Panc1 (cell line): ENCODE data around the gene TIMM13. TPM values are rescaled to one million over a fixed set of nuclear protein-coding genes. Genes with fewer than 3 reads are reported as not detected.

ENCODE experiments used
- ATAC-seq: fragments of 200-7000 bp; cut with Tn5 transposase; 2 replicates; pipeline ENCODE4 v1.9.1; 2020; ENCODE audit warnings: mild to moderate bottlenecking, moderate library complexity
- BruUV-seq: library from RNA; stranded (reverse); fragments of 400-500 nt; replicated peaks from 2 replicates; lab custom pipeline; 2021; lab: Mats Ljungman, UMichigan
- CTCF ChIA-PET: fragments of 300-600 bp; sonication (Branson Sonifier 250); formaldehyde crosslinking; loops from one replicate; lab custom pipeline; 2022; ENCODE audit warnings: antibody characterized with exemption; lab: Charles Lee
- POLR2A ChIA-PET: fragments of 300-600 bp; sonication (Branson Sonifier 250); formaldehyde crosslinking; loops from one replicate; lab custom pipeline; 2022; ENCODE audit warnings: antibody characterized with exemption; lab: Charles Lee
- DNase-seq: peaks from one replicate; pipeline ENCODE4 v3.0.0-alpha.2; 2010; ENCODE audit warnings: low read depth, low spot score
- H3K27ac ChIP-seq: 2 replicates; pipeline ENCODE4 v1.5.1; 2011; ENCODE audit warnings: mild to moderate bottlenecking, low read length, inconsistent platforms
- H3K27me3 ChIP-seq: fragments of 200-500 bp; sonication (Bioruptor generic); 2 replicates; pipeline ENCODE4 v1.6.0; 2014; ENCODE audit warnings: low read length, inconsistent platforms; ENCODE audit not compliant: control insufficient read depth, insufficient read depth
- H3K36me3 ChIP-seq: fragments of 200-500 bp; sonication (Bioruptor generic); 2 replicates; pipeline ENCODE4 v1.5.1; 2014; ENCODE audit warnings: inconsistent platforms, mild to moderate bottlenecking, low read length, moderate library complexity; ENCODE audit not compliant: control insufficient read depth, insufficient read depth
- H3K4me1 ChIP-seq: 2 replicates; pipeline ENCODE4 v1.5.1; 2011; ENCODE audit warnings: inconsistent platforms, mild to moderate bottlenecking, low read length, moderate library complexity; ENCODE audit not compliant: control insufficient read depth, insufficient read depth
- H3K4me3 ChIP-seq, 2 experiments: 2 replicates each; pipeline ENCODE4 v1.5.1; 2011 to 2012; ENCODE audit warnings: low read depth in 2 of 2, low read length in 2 of 2, mild to moderate bottlenecking in 2 of 2, inconsistent platforms in 1 of 2, moderate library complexity in 1 of 2
- H3K9me3 ChIP-seq: fragments of 200-500 bp; sonication (Bioruptor generic); 2 replicates; pipeline ENCODE4 v1.5.1; 2014; ENCODE audit warnings: low read depth, mild to moderate bottlenecking, inconsistent platforms, low read length, moderate library complexity; ENCODE audit not compliant: control insufficient read depth, insufficient read depth
- CTCF ChIP-seq: fragments of 450-650 bp; IDR thresholded peaks from 2 replicates; pipeline ENCODE4 v1.5.1; 2017; ENCODE audit warnings: mild to moderate bottlenecking
- POLR2AphosphoS5 ChIP-seq: IDR thresholded peaks from 2 replicates; pipeline ENCODE4 v1.6.1; 2012; ENCODE audit warnings: mild to moderate bottlenecking, low read depth, low read length, moderate library complexity
- SIN3A ChIP-seq: IDR thresholded peaks from 2 replicates; pipeline ENCODE4 v1.6.1; 2012; ENCODE audit warnings: low read depth, mild to moderate bottlenecking, low read length, moderate library complexity, borderline replicate concordance; ENCODE audit not compliant: insufficient read depth
- TCF7L2 ChIP-seq: IDR thresholded peaks from 2 replicates; pipeline ENCODE4 v1.6.1; 2011; ENCODE audit warnings: mild to moderate bottlenecking, low read depth, low read length, inconsistent platforms
- in situ Hi-C: cut with HindIII; loops from 2 replicates; pipeline ENCODE4 v1.10.0; 2016; ENCODE audit warnings: low sequenced_read_pairs, low pct_unique_long_range_greater_than_20kb
- intact Hi-C: fragments of 100-400 bp; cut with micrococcal nuclease; formaldehyde crosslinking; loops from one replicate; pipeline ENCODE4 v1.10.0; 2022; ENCODE audit not compliant: unreplicated experiment
- total RNA-seq: library from RNA; stranded (reverse); gene quantifications from one replicate; pipeline ENCODE4 v1.2.1, GENCODE V29; 2021; ENCODE audit not compliant: unreplicated experiment
- TF ChIP-seq, protein P1 (sequence below), 2 experiments: IDR thresholded peaks; 2 replicates each; pipeline ENCODE4 v1.6.1; 2011 to 2012; ENCODE audit warnings: low read depth in 2 of 2, control low read depth in 1 of 2, low read length in 1 of 2, mild to moderate bottlenecking in 1 of 2, moderate library complexity in 1 of 2; ENCODE audit not compliant: insufficient read depth in 1 of 2

The TIMM13 gene
- total RNA-seq, 1 experiment from 2014 or later = 128 TPM

- TF ChIP-seq, protein P1, sequence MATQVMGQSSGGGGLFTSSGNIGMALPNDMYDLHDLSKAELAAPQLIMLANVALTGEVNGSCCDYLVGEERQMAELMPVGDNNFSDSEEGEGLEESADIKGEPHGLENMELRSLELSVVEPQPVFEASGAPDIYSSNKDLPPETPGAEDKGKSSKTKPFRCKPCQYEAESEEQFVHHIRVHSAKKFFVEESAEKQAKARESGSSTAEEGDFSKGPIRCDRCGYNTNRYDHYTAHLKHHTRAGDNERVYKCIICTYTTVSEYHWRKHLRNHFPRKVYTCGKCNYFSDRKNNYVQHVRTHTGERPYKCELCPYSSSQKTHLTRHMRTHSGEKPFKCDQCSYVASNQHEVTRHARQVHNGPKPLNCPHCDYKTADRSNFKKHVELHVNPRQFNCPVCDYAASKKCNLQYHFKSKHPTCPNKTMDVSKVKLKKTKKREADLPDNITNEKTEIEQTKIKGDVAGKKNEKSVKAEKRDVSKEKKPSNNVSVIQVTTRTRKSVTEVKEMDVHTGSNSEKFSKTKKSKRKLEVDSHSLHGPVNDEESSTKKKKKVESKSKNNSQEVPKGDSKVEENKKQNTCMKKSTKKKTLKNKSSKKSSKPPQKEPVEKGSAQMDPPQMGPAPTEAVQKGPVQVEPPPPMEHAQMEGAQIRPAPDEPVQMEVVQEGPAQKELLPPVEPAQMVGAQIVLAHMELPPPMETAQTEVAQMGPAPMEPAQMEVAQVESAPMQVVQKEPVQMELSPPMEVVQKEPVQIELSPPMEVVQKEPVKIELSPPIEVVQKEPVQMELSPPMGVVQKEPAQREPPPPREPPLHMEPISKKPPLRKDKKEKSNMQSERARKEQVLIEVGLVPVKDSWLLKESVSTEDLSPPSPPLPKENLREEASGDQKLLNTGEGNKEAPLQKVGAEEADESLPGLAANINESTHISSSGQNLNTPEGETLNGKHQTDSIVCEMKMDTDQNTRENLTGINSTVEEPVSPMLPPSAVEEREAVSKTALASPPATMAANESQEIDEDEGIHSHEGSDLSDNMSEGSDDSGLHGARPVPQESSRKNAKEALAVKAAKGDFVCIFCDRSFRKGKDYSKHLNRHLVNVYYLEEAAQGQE (IDR thresholded peaks at IDR 0.05; ENCODE audit: insufficient read depth in 1 of 2, low read depth in 2 of 2, low read length in 1 of 2) = no peak
- no peak for TF ChIP-seq POLR2AphosphoS5
- no peak for TF ChIP-seq SIN3A
- no peak for TF ChIP-seq TCF7L2
- TF ChIP-seq CTCF = no peak
- BruUV-seq = no TSS peak
- in situ Hi-C loops = no loop called here
- no peaks in the 10 kb centered on the region for H3K27me3 ChIP-seq
- no peaks in the 10 kb centered on the region for H3K9me3 ChIP-seq
- peaks cover 5% of the 10 kb centered on the region for H3K36me3 ChIP-seq
- H3K4me1 ChIP-seq = peaks cover 13% of the 10 kb centered on the region
- intact Hi-C loops = no loop called here
- no peak overlapping the region for H3K27ac ChIP-seq
- CTCF ChIA-PET = no interaction called here
- POLR2A ChIA-PET = no interaction called here
- ATAC-seq = no peak
- DNase-seq = no peak
- H3K4me3 ChIP-seq = no peak overlapping the region
Observed at GRCh38 chr19:2451741-2452140, 24.4 kb upstream of the TIMM13 start.

- no peak overlapping the region for H3K4me3 ChIP-seq
- intact Hi-C loops (no loop called here), in situ Hi-C loops (no loop called here)
- H3K27ac ChIP-seq = no peak overlapping the region
- DNase-seq (no peak), ATAC-seq (no peak)
- ChIA-PET CTCF (no interaction called here), POLR2A (no interaction called here)
- no peak for TF ChIP-seq POLR2AphosphoS5
- no peak for TF ChIP-seq TCF7L2
- TF ChIP-seq, protein P1 (IDR thresholded peaks at IDR 0.05; ENCODE audit: insufficient read depth in 1 of 2, low read depth in 2 of 2, low read length in 1 of 2) = no peak
- no peak for TF ChIP-seq SIN3A
- no peak for TF ChIP-seq CTCF
- H3K36me3 ChIP-seq = peaks cover 4% of the 10 kb centered on the region
- H3K9me3 ChIP-seq = no peaks in the 10 kb centered on the region
- BruUV-seq = no TSS peak
- H3K4me1 ChIP-seq = peaks cover 13% of the 10 kb centered on the region
- H3K27me3 ChIP-seq = no peaks in the 10 kb centered on the region
Observed at GRCh38 chr19:2451138-2451537, 23.8 kb upstream of the TIMM13 start.
